AG08396 (cell line): ENCODE data around the gene TBCA.
A peak's percentile ranks its signal among the peaks of the same experiment; 100 is the strongest.
"Not testable (repeated sequence)": the region's sequence is repeated elsewhere in the genome, so short reads cannot be mapped to it uniquely, and the experiment has no call there.

Experiments
- DNase-seq: peaks from one replicate; pipeline ENCODE4 v3.0.0; 2012; ENCODE audit warnings: low spot score, mixed read lengths

TBCA gene

GRCh38 chr5:77709340-77709739, 66.8 kb downstream of the TBCA start:
- DNase-seq, result no peak

- no peak for DNase-seq
Observed at GRCh38 chr5:77707791-77708190, 68.3 kb downstream of the TBCA start.

- not testable (repeated sequence) for DNase-seq
Observed at GRCh38 chr5:77699569-77699968, 76.6 kb downstream of the TBCA start.

GRCh38 chr5:77698920-77699319, 77.2 kb downstream of the TBCA start:
- no peak for DNase-seq

- no peak for DNase-seq
Observed at GRCh38 chr5:77697692-77698091, 78.4 kb downstream of the TBCA start.

GRCh38 chr5:77696120-77696519, 80.0 kb downstream of the TBCA start:
- DNase-seq, result no peak

- no peak for DNase-seq
Observed at GRCh38 chr5:77693913-77694312, 82.2 kb downstream of the TBCA start.

GRCh38 chr5:77683171-77683732, 92.9 kb downstream of the TBCA start:
- no peak for DNase-seq

- no peak for DNase-seq
Observed at GRCh38 chr5:77670526-77670925, 105.6 kb downstream of the TBCA start.

GRCh38 chr5:77669677-77670076, 106.5 kb downstream of the TBCA start:
- no peak for DNase-seq

- no peak for DNase-seq
Observed at GRCh38 chr5:77663090-77663863, 112.9 kb downstream of the TBCA start.

- DNase-seq, result no peak
Observed at GRCh38 chr5:77662635-77663034, 113.5 kb downstream of the TBCA start.

GRCh38 chr5:77658662-77659061, 117.5 kb downstream of the TBCA start:
- DNase-seq, result no peak

GRCh38 chr5:77651343-77651742, 124.8 kb downstream of the TBCA start:
- DNase-seq, result no peak

GRCh38 chr5:77650686-77651085, 125.5 kb downstream of the TBCA start:
- no peak for DNase-seq

GRCh38 chr5:77649776-77650175, 126.4 kb downstream of the TBCA start:
- DNase-seq, result no peak

GRCh38 chr5:77645995-77646639, 130.0 kb downstream of the TBCA start:
- DNase-seq, result no peak

GRCh38 chr5:77645158-77645994, 130.8 kb downstream of the TBCA start:
- peak; percentile 77 for DNase-seq

GRCh38 chr5:77644371-77645157, 131.6 kb downstream of the TBCA start:
- no peak for DNase-seq

GRCh38 chr5:77643654-77644370, 132.3 kb downstream of the TBCA start:
- DNase-seq, result no peak
